HepG2 (cell line): ENCODE data around the gene ANKRD49. TPM values are rescaled to one million over a fixed set of nuclear protein-coding genes. Genes with fewer than 3 reads are reported as not detected.

Source experiments
- ARNT ChIP-seq: fragments of 450-650 bp; IDR thresholded peaks from 2 replicates; pipeline ENCODE4 v1.6.1; 2017
- BCLAF1 ChIP-seq: fragments of 450-650 bp; IDR thresholded peaks from 2 replicates; pipeline ENCODE4 v1.6.1; 2017; ENCODE audit warnings: mild to moderate bottlenecking
- GFI1 ChIP-seq: sonication (generic); formaldehyde crosslinking; IDR thresholded peaks from 2 replicates; pipeline ENCODE4 v1.5.0; 2020; ENCODE audit warnings: missing genetic modification reagents, mild to moderate bottlenecking, borderline replicate concordance
- HMGXB3 ChIP-seq: sonication (generic); formaldehyde crosslinking; IDR thresholded peaks from 2 replicates; pipeline ENCODE4 v1.4.0; 2020; ENCODE audit warnings: missing genetic modification reagents, borderline replicate concordance
- KDM2A ChIP-seq: sonication (generic); formaldehyde crosslinking; IDR thresholded peaks from 2 replicates; pipeline ENCODE4 v1.4.0; 2020; ENCODE audit warnings: low read depth, missing genetic modification reagents, borderline replicate concordance
- KLF16 ChIP-seq, 2 experiments: sonication (generic) in 1 of 2; formaldehyde crosslinking in 1 of 2; IDR thresholded peaks; 2 replicates each; pipeline versions ENCODE4 v1.6.1 to v1.8.0; 2016 to 2023; ENCODE audit warnings: missing genetic modification reagents in 2 of 2, missing compliant biosample characterization in 1 of 2
- MAX ChIP-seq: IDR thresholded peaks from 2 replicates; pipeline ENCODE4 v1.6.1; 2012; ENCODE audit warnings: inconsistent platforms
- NFATC3 ChIP-seq: sonication (generic); formaldehyde crosslinking; IDR thresholded peaks from 2 replicates; pipeline ENCODE4 v1.5.1; 2020; ENCODE audit warnings: mild to moderate bottlenecking, missing genetic modification reagents
- PPARG ChIP-seq: conservative IDR thresholded peaks from 2 replicates; pipeline ENCODE4 v1.6.1; 2016; ENCODE audit warnings: missing biosample characterization, missing genetic modification reagents
- SAP130 ChIP-seq: IDR thresholded peaks from 2 replicates; pipeline ENCODE4 v1.6.1; 2016; ENCODE audit warnings: low read depth
- U2AF2 ChIP-seq: fragments of 200-400 bp; formaldehyde crosslinking; IDR thresholded peaks from 2 replicates; pipeline ENCODE4 v1.6.1; 2017; ENCODE audit warnings: low read depth, mild to moderate bottlenecking, low read length
- ZFP36 ChIP-seq: fragments of 150-350 bp; IDR thresholded peaks from 2 replicates; pipeline ENCODE4 v1.6.1; 2018; ENCODE audit warnings: borderline replicate concordance, low read length, low read depth; ENCODE audit not compliant: partially characterized antibody
- ZFP90 ChIP-seq: sonication (generic); formaldehyde crosslinking; IDR thresholded peaks from 2 replicates; pipeline ENCODE4 v1.8.0; 2022; ENCODE audit warnings: missing genetic modification reagents, mild to moderate bottlenecking, inconsistent platforms, borderline replicate concordance
- ZMYM2 ChIP-seq: sonication (generic); formaldehyde crosslinking; IDR thresholded peaks from 2 replicates; pipeline ENCODE4 v1.8.0; 2022; ENCODE audit warnings: mild to moderate bottlenecking, missing genetic modification reagents
- ZNF616 ChIP-seq: sonication (generic); formaldehyde crosslinking; IDR thresholded peaks from 2 replicates; pipeline ENCODE4 v1.5.0; 2020; ENCODE audit warnings: low read depth, mild to moderate bottlenecking, missing genetic modification reagents
- ZNF687 ChIP-seq: sonication (generic); formaldehyde crosslinking; IDR thresholded peaks from 2 replicates; pipeline ENCODE4 v1.5.1; 2020; ENCODE audit warnings: mild to moderate bottlenecking, missing genetic modification reagents, moderate library complexity
- ZSCAN25 ChIP-seq: sonication (generic); formaldehyde crosslinking; IDR thresholded peaks from 2 replicates; pipeline ENCODE4 v1.8.0; 2022; ENCODE audit warnings: mild to moderate bottlenecking, missing genetic modification reagents
- ZSCAN9 ChIP-seq: IDR thresholded peaks from 2 replicates; pipeline ENCODE4 v1.6.1; 2016; ENCODE audit warnings: borderline replicate concordance
- polyA plus RNA-seq, 8 experiments: library from polyadenylated mRNA; depleted of rRNA in 3 of 8; stranded (reverse) in 7 of 8; unstranded in 1 of 8; fragments of >200 nt; fragmentation: Illumina TruSeq in 4 of 8; extraction: Trizol in 4 of 8; gene quantifications; 2 replicates each; pipeline versions ENCODE4 v1.2.1 to v1.2.3, GENCODE V29; 2011 to 2016; ENCODE audit warnings: low read depth in 4 of 8, missing spikeins in 1 of 8, mixed read lengths in 1 of 8; ENCODE audit not compliant: insufficient read depth in 1 of 8
- total RNA-seq, 5 experiments: library from RNA; depleted of rRNA; stranded (reverse); fragments of >200 nt; fragmentation: Illumina TruSeq; extraction: Trizol; gene quantifications; 2 replicates each; pipeline ENCODE4 v1.2.3, GENCODE V29; 2016; ENCODE audit warnings: low read depth in 1 of 5

ANKRD49 gene
- total and polyA plus RNA-seq, 2 of the 13 experiments (the other 11 are each of a cell fraction or from before 2014, with no cell fraction given), result 14.2 to 14.3 TPM

- no peak for TF ChIP-seq ZSCAN25 (CRISPR knock-in tag)
- peak; percentile 75 for TF ChIP-seq ZNF687
- TF ChIP-seq ZFP90, result no peak
- TF ChIP-seq ZNF616 (CRISPR knock-in tag), result no peak
- TF ChIP-seq ARNT, result no peak
- no peak for TF ChIP-seq PPARG
- no peak for TF ChIP-seq NFATC3 (CRISPR knock-in tag)
- TF ChIP-seq GFI1, result no peak
- TF ChIP-seq KLF16 (CRISPR knock-in tag; IDR thresholded peaks at IDR 0.05), result peak in 1 of 2 experiments; percentile 45; a peak in 1 of 4 replicates
- no peak for TF ChIP-seq U2AF2
- TF ChIP-seq BCLAF1, result no peak
- peak; percentile 41; the same call in 1 of the 2 replicates for TF ChIP-seq ZSCAN9 (CRISPR knock-in tag)
- peak; percentile 20; the same call in 1 of the 2 replicates for TF ChIP-seq HMGXB3 (CRISPR knock-in tag)
- no peak for TF ChIP-seq ZFP36
- peak; percentile 97 for TF ChIP-seq SAP130 (CRISPR knock-in tag)
- TF ChIP-seq ZMYM2, result peak; percentile 37; the same call in 1 of the 2 replicates
- peak; percentile 66 for TF ChIP-seq MAX
- TF ChIP-seq KDM2A (CRISPR knock-in tag), result peak; percentile 79
Measured at GRCh38 chr11:94493281-94494125, at the start of gene ANKRD49, which contains the start of gene MRE11 (continued).
